GM12872 (cell line): ENCODE measurements around the gene HORMAD2.

ENCODE experiments used
- TF ChIP-seq, protein P1 (sequence below): IDR thresholded peaks from 3 replicates; pipeline ENCODE4 v1.5.1; 2011; ENCODE audit warnings: low read depth, mild to moderate bottlenecking, low read length, moderate library complexity; ENCODE audit not compliant: insufficient read depth

The HORMAD2 gene

DNA sequence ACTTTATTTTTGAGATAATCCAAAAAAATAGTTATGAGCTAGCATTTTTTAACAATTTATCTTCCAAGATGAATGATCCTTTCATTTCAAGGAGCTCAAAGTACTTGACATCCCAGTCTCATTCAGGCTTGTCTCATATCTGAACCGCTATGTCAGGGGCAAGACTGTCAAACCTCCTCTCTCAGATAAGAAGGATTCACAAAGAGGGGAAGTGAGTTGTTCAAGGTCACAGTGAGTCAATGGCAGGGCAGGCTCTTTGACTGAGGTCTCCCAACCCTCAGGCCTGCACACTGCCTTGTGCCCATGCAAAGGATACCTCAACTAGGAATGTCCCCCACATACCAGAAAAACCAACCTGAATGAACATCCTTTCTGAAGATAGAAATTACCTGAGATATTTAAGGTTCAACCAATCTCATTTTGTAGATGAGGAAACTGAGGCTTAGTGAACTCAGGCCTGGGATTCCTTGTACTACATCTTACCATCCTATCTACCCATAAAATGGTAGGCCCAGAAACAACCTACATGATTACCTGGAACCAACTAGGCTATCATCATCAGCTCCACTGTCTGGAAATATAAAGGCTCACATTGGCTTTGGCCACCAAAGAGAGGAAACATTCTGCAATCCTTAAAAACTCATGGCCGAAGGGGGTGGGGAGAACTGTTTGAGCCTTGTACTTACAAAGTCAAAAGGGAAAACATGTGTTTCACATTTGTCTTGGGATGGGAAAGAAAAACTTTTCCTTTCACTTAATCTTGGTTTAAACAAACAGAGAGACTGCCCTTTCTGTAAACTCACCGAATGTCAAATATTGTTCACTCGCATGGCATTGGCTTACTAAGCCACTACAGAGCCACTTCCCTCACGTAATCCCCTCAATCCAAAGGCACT, 115.2 kb downstream of the HORMAD2 start:
- TF ChIP-seq, protein P1, sequence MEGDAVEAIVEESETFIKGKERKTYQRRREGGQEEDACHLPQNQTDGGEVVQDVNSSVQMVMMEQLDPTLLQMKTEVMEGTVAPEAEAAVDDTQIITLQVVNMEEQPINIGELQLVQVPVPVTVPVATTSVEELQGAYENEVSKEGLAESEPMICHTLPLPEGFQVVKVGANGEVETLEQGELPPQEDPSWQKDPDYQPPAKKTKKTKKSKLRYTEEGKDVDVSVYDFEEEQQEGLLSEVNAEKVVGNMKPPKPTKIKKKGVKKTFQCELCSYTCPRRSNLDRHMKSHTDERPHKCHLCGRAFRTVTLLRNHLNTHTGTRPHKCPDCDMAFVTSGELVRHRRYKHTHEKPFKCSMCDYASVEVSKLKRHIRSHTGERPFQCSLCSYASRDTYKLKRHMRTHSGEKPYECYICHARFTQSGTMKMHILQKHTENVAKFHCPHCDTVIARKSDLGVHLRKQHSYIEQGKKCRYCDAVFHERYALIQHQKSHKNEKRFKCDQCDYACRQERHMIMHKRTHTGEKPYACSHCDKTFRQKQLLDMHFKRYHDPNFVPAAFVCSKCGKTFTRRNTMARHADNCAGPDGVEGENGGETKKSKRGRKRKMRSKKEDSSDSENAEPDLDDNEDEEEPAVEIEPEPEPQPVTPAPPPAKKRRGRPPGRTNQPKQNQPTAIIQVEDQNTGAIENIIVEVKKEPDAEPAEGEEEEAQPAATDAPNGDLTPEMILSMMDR: no peak

DNA sequence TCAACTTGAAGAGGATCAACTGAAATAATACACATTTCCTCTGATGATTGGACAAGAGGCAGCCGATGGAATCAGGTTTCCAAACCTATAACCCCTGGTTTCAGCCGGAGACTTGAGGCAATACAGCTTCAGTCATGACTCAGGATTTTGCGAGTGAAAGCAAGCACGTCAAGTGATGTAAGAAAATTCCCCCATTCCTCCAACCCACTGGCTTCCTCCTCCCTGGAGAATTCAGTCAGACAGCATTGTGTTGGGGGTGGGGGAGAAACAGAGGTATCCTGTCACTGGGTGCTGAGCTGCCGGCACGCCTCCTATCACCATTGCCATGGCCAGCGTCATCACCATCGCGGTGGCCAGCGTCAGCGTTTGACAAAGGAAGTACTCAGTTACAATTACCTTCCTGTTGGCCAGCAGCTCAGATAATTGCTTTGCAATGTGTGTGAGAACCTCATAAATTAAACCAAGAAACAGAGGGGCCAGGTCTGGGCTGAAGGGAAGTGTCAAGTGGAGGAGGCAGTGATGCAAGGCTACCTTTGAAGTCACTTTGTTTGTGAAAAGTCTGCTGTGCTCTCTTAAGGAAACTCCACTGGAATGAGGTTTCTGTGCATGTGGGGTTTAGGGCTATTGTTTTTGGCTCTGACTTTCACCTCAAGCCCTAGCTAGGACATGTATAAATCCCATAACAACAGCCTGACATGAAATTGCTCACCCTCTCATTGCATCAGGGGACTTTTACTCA, 116.0 kb downstream of the HORMAD2 start:
- TF ChIP-seq, protein P1: no peak

DNA sequence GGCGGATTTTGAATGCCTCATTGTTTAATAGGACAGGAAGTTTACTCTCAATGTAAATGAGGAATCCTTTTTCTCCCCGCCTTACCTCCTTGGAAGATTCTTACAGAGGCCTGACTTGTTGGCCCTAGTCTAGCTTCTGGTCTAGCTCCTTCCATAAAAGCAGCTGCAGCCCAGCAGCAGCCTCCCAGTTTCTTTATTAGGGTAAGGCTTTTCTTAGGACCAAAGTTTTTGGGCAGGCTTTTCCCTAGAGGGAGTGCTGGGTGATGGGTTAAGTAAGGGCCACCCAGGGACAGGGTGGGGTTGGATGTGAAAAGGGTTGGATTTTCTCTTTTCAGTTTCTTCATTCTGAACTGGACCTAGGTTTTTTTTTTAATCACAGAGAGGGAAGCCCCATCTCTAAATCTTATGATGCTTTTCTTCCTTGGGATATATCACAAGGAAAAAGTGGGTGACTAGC, 116.6 kb downstream of the HORMAD2 start:
- TF ChIP-seq, protein P1: no peak

DNA sequence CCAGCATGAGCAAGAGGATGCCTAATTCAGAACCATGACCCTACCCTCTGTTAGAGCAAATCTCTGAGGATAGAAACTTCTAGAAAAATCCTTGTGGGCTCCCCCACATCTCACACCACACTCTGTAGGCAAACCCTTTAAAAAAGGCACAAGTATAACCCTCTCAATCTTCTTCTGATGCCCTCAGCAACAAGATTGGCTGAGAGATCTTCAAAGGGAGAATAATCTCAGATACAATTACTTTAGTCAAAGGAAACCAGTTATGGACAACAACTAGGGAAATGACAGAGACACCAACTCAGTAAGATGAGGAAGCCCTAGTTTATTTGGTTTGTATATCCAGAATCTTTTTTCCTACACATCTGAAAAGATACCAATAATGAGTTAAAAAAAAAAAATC, 117.1 kb downstream of the HORMAD2 start:
- TF ChIP-seq, protein P1: no peak

DNA sequence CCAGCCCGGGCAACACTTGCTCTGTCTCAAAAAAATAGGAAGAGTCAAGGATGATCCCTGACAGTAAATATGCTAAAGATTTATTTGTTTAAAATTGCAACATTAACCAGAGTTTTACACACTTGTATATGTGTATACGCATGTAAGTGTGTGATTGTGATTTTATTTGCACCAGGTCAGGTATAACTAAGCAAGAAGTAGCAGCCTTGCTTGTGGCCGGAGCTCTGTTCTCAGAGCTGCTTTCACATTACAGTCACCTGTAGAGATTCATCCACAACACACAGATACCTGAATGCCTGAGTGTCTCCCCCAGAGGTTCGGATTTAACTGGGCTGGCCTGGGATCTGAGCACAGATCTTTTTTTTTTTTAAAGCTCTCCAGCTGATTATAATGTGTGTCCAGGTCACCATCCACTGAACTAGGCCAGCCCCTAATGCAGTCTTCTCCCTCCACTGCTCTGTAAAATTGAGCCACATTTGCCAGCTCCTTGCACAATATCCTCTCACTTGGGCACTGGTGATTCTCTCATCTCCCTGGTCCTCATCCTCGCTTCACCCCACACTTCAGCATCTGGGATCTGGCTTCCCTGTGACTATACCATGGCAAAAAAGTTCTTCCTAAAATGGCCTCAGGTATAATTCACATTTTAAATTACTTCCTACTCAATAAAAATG, 118.0 kb downstream of the HORMAD2 start:
- TF ChIP-seq, protein P1: no peak

DNA sequence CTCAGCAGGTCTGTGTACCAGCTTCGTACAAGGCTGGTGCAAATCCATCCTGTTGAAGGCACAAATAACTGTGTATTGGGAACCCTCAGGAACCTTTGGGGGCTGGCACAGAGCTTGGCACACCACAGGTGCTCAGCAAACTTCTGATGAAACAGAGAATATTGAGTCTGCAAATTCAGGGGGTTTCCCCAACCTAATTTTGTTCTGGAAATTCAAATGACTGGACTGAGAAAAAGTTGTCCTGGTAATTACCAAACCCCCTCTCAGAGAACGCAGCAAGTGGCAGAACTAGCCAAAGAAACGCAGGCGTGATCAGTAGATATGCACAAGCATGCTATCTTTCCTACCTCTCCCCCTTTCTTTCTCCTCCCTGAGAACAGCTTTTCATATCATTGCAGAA, 118.7 kb downstream of the HORMAD2 start:
- TF ChIP-seq, protein P1: no peak

DNA sequence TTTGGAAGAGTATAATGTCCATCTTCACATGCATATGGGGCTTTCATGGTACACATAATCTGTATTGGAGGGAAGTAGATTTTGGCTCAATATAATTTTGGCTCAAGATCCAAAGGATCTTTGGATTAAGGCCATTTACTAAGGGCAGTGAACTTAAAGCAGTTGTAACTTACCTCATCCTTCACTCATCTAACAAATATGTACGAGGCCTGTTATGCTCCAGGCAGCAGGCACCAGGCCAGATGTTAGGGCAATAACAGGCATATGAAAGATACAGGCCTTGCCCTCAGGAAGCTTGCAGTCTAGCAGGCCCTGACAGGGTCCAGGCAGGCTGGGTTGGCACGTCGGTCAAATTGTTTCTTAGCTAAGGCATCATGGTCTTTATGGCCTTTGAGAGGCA, 121.7 kb downstream of the HORMAD2 start:
- TF ChIP-seq, protein P1: no peak
